A673 (cell line): Measurements from ENCODE around the gene MYOZ3. TPM values are rescaled to one million over a fixed set of nuclear protein-coding genes. Genes with fewer than 3 reads are reported as not detected.

Experiments
- BruUV-seq: library from RNA; stranded (reverse); fragments of 400-500 nt; replicated peaks from 2 replicates; lab custom pipeline; 2021; lab: Mats Ljungman, UMichigan
- CTCF ChIA-PET: fragments of 300-600 bp; sonication (Branson Sonifier 250); formaldehyde crosslinking; loops from one replicate; lab custom pipeline; 2022; ENCODE audit warnings: antibody characterized with exemption; lab: Charles Lee
- POLR2A ChIA-PET: fragments of 300-600 bp; sonication (Branson Sonifier 250); formaldehyde crosslinking; loops from one replicate; lab custom pipeline; 2022; ENCODE audit warnings: antibody characterized with exemption; ENCODE audit not compliant: low non-redundant PET; lab: Charles Lee
- DNase-seq: peaks from one replicate; pipeline ENCODE4 v3.0.0-alpha.2; 2015; ENCODE audit warnings: low spot score
- H3K27ac ChIP-seq: fragments of 200-600 bp; sonication (generic); 2 replicates; pipeline ENCODE4 v1.5.1; 2016; ENCODE audit warnings: mixed run types, low read depth, mild to moderate bottlenecking, mixed read lengths, antibody characterized with exemption, low read length; ENCODE audit not compliant: poor library complexity, severe bottlenecking
- H3K27me3 ChIP-seq: fragments of 200-600 bp; sonication (generic); replicated peaks from 2 replicates; pipeline ENCODE4 v1.6.1; 2017; ENCODE audit warnings: mixed run types, low read depth, mild to moderate bottlenecking, mixed read lengths, antibody characterized with exemption, low read length; ENCODE audit not compliant: insufficient read depth, poor library complexity
- H3K36me3 ChIP-seq: fragments of 200-600 bp; sonication (generic); 2 replicates; pipeline ENCODE4 v1.6.1; 2016; ENCODE audit warnings: mixed run types, mild to moderate bottlenecking, mixed read lengths, antibody characterized with exemption, low read length; ENCODE audit not compliant: insufficient read depth, poor library complexity, severe bottlenecking
- H3K4me1 ChIP-seq: fragments of 200-600 bp; sonication (generic); 2 replicates; pipeline ENCODE4 v1.6.1; 2017; ENCODE audit warnings: mixed run types, mild to moderate bottlenecking, mixed read lengths, antibody characterized with exemption, low read length; ENCODE audit not compliant: insufficient read depth, poor library complexity, severe bottlenecking
- H3K4me3 ChIP-seq: fragments of 200-600 bp; sonication (generic); 2 replicates; pipeline ENCODE4 v1.5.1; 2016; ENCODE audit warnings: low read depth, mixed run types, mild to moderate bottlenecking, mixed read lengths, low read length; ENCODE audit not compliant: poor library complexity, severe bottlenecking
- H3K9me3 ChIP-seq: fragments of 200-600 bp; sonication (generic); 2 replicates; pipeline ENCODE4 v1.6.1; 2016; ENCODE audit warnings: mixed run types, low read depth, mild to moderate bottlenecking, mixed read lengths, antibody characterized with exemption, low read length; ENCODE audit not compliant: poor library complexity, severe bottlenecking
- CTCF ChIP-seq: fragments of 300-800, 200-600 bp; sonication (generic); conservative IDR thresholded peaks from 2 replicates; pipeline ENCODE4 v1.5.1; 2017; ENCODE audit warnings: low read depth, mild to moderate bottlenecking, antibody characterized with exemption, low read length, moderate library complexity, mixed read lengths
- EZH2 ChIP-seq: fragments of 200-600 bp; sonication (generic); IDR thresholded peaks from 2 replicates; pipeline ENCODE4 v1.6.1; 2017; ENCODE audit warnings: borderline replicate concordance, low read depth, mild to moderate bottlenecking, mixed read lengths, antibody characterized with exemption, low read length; ENCODE audit not compliant: poor library complexity, severe bottlenecking
- intact Hi-C: fragments of 100-400 bp; cut with micrococcal nuclease; formaldehyde crosslinking; loops from one replicate; pipeline ENCODE4 v1.10.0; 2022; ENCODE audit not compliant: unreplicated experiment
- total RNA-seq: library from RNA; stranded (reverse); gene quantifications from 2 replicates; pipeline ENCODE4 v1.2.3, GENCODE V29; 2021

The MYOZ3 gene
- total RNA-seq, 1 experiment from 2014 or later = 2.4 TPM

- intact Hi-C loops = loop anchor here (10.0 kb wide), 1 partner anchor 174 kb away; the partner anchor contains the start of gene IRGM
- ChIA-PET POLR2A (no interaction called here), CTCF (no interaction called here)
- no peaks in the 10 kb centered on the region for H3K27me3 ChIP-seq
- no peak overlapping the region for H3K27ac ChIP-seq
- TF ChIP-seq EZH2 (no peak), CTCF (no peak)
- H3K9me3 ChIP-seq = no peaks in the 10 kb centered on the region
- BruUV-seq = no TSS peak
- peaks cover 12% of the 10 kb centered on the region for H3K4me1 ChIP-seq
- no peak for DNase-seq
- no peak overlapping the region for H3K4me3 ChIP-seq
- H3K36me3 ChIP-seq = no peaks in the 10 kb centered on the region
Observed at GRCh38 chr5:150670275-150670947, 9.4 kb downstream of the MYOZ3 start.

- Histone ChIP-seq H3K4me1 (peaks cover 12% of the 10 kb centered on the region), H3K4me3 (no peak overlapping the region), H3K27ac (no peak overlapping the region), H3K36me3 (no peaks in the 10 kb centered on the region), H3K9me3 (no peaks in the 10 kb centered on the region), H3K27me3 (no peaks in the 10 kb centered on the region)
- ChIA-PET CTCF (no interaction called here), POLR2A (no interaction called here)
- TF ChIP-seq CTCF = no peak
- no peak for TF ChIP-seq EZH2
- intact Hi-C loops = loop anchor here (10.0 kb wide), 1 partner anchor 174 kb away; the partner anchor contains the start of gene IRGM
- BruUV-seq = no TSS peak
- DNase-seq = no peak
Observed at GRCh38 chr5:150670948-150671310, 9.9 kb downstream of the MYOZ3 start.

GRCh38 chr5:150671509-150672236 lies 10.6 kb downstream of the MYOZ3 start:
- intact Hi-C loops = loop anchor here (10.0 kb wide), 1 partner anchor 173 kb away; the partner anchor contains the start of gene IRGM
- BruUV-seq = no TSS peak
- H3K27ac ChIP-seq = peak overlapping the region; percentile 66
- H3K36me3 ChIP-seq = no peaks in the 10 kb centered on the region
- ChIA-PET POLR2A (no interaction called here), CTCF (no interaction called here)
- no peak for TF ChIP-seq EZH2
- TF ChIP-seq CTCF = no peak
- H3K9me3 ChIP-seq = no peaks in the 10 kb centered on the region
- H3K27me3 ChIP-seq = no peaks in the 10 kb centered on the region
- no peak for DNase-seq
- H3K4me3 ChIP-seq = peak overlapping the region; percentile 64
- peaks cover 12% of the 10 kb centered on the region for H3K4me1 ChIP-seq
